Activated CD4-positive, alpha-beta T cell treated with anti-CD3 and anti-CD28 coated beads, Interleukin-2, amount 50 U/mL, for 4 hours (primary cell): ENCODE results near the gene CAMK2A.

ENCODE experiments used
- DNase-seq, 2 experiments: peaks; one replicate each; pipeline ENCODE4 v3.0.0-alpha.2; 2020

CAMK2A gene

GRCh38 chr5:150209099-150209635 is 80.4 kb downstream of the CAMK2A start:
- no peak for DNase-seq

GRCh38 chr5:150208187-150209098 is 81.1 kb downstream of the CAMK2A start:
- no peak for DNase-seq

DNA sequence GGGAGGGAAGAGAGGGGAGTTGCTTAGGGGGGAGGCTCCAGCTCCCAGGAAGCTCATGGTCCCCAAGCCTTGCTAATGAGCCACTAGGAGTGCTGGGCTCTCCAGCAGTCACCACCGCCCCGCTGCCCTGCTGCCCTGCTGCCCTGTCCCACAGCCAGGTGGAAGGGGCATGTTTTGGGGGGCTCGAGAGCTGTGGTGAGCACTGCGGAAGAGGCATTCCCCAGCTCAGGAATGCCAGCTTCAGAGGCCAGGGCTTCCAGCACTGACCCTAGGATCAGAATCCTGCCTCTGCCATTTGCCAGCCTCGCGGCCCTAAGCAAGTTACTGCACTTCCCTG is 82.8 kb downstream of the CAMK2A start:
- DNase-seq, result no peak

- no peak for DNase-seq
These were observed 83.3 kb downstream of the CAMK2A start for GRCh38 chr5:150206098-150206778.

DNA sequence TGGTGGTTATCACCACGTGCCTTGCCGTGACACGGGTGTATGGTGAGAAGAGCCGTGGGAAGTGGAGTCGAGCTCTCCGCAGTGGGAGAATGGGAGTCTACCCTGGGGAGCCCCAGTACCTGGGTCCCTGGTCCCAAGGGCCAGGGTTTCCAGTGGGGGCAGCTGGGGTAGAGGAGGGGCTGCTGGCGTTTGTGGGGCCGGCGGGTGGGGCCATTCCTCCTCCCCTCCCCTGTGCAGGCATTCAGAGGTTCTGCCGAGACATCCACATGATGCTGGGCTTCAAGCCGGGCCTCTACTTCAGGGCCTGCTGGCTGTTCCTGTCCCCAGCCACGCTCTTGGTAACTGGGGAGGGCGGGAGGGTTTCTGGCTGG is 85.0 kb downstream of the CAMK2A start:
- DNase-seq, result no peak

- DNase-seq, result no peak
These were observed 85.6 kb downstream of the CAMK2A start for GRCh38 chr5:150203832-150204589.

DNA sequence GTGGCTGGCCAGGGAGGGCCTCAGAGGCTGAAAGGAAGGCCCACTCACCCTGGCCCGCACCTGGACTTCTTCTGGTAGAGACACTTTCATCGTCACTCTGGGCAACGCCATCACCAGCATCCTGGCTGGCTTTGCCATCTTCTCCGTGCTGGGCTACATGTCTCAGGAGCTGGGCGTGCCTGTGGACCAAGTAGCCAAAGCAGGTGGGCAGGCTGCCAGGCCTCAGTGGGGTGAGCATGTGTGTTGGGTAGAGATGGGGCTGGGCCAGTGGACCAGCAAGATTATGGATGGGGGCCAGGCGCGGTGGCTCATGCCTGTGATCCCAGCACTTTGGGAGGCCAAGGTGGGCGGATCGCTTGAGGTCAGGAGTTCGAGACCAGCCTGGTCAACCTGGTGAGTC is 87.1 kb downstream of the CAMK2A start:
- no peak for DNase-seq

DNA sequence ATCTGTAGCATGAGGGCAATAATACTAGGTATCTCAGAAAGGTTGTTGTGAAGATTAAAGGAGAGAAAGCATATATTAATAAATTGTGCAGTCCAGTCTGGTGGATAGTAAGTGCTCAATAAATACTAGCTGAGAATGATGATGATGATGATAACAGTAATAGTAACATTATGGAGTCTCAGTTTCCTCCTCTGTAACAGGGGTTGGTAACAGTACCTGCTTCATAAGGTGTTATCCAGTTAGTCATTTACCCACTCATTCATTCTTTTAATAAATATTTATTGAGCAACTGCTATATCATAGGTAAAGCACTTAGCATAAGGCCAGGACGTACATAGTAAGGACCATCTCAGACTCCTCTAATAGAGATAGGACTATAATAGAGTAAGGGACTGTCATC is 92.1 kb downstream of the CAMK2A start:
- no peak for DNase-seq

- no peak for DNase-seq
These were observed 92.6 kb downstream of the CAMK2A start for GRCh38 chr5:150196986-150197385.

DNA sequence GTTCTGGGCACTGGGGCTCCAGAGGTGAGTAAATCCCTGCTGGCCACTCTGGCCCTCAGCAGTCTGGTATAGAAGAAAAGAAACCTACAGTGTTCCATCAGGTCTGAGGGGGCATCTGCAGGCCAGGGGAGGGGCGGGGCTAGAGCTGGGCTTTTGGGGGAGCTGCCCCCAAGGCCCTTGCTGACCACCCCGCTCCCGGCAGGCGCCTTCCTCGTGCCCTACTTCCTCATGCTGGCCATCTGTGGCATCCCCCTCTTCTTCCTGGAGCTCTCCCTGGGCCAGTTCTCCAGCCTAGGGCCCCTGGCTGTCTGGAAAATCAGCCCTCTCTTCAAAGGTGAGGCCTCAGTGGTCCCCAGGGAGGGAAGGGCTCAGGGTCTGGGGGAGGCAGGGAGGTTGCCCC is 93.1 kb downstream of the CAMK2A start:
- no peak for DNase-seq

- DNase-seq, result no peak
These were observed 93.7 kb downstream of the CAMK2A start for GRCh38 chr5:150195736-150196485.

GRCh38 chr5:150192462-150192861 is 97.1 kb downstream of the CAMK2A start:
- no peak for DNase-seq

GRCh38 chr5:150190987-150191386 is 98.6 kb downstream of the CAMK2A start:
- no peak for DNase-seq

DNA sequence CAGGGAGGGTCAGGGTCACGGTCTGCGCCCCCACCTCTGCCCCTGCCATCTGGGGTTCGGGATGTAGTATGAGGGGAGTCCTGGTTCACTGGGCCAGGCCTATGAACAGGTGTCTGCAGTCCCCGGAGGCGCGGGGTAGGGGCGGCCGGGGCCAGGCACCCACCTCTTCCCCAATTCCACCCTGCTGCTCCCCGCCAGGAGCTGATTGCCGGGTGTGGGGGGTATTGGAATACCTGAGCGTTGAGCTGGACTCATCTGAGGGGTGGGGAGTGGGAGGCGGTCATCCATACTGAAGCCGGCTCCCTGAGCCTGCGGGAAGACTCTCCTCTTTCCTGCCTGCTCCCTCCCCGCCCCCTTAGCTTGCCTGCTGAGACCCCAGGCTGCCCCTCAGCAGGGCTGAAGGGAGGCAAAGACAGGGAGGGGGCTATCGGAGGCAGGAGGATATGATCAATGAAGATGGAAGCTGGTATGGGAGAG is 99.0 kb downstream of the CAMK2A start:
- no peak for DNase-seq

- no peak for DNase-seq
These were observed 99.7 kb downstream of the CAMK2A start, which contains the start of gene SLC6A7 for GRCh38 chr5:150189728-150190502. Gene SLC6A7 (plus strand): TSS chr5:150190062. CDS start chr5:150190328, 266 bp downstream.

- DNase-seq, result no peak
These were observed 100.2 kb downstream of the CAMK2A start for GRCh38 chr5:150189326-150189725.

GRCh38 chr5:150188146-150188842 is 101.3 kb downstream of the CAMK2A start:
- DNase-seq, result no peak

DNA sequence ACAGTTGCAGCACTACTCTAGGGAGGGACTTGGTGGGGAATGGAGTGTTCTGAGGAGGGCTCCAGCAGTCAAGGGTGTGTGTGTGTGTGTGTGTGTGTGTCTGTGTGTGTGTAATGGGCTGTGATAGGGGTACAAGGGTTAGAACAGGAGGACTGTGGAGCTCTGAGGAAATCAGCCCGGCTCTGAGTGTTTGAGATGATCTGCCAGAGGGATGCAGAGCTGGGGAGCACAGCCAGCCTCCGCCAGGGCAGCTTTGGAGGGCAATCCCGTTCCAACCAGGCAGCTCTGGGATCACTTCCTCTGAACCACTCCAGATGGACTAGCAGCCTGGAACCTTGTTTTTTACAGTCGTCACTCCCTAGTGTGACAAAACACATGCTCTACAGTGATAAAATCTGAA is 102.7 kb downstream of the CAMK2A start:
- no peak for DNase-seq

DNA sequence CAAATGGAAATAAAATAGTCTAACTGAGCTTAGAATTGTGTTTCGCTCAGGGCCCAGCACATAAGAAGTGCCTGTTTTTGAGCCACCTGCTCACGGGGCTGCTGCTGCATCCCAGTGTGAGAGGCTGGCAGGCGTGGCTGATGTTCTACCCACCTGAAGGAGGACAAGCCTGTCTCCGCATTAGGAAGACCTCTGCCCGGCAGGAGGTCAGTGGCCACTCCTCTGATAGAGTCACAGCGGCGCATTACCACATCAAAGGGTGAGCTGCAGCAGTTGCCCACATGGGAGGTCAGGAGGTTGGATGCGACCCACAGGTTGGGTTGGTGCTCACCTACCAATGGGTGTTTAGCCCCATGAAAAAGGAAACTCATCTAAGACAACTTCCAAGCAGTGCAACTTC is 103.4 kb downstream of the CAMK2A start:
- DNase-seq, result no peak

DNA sequence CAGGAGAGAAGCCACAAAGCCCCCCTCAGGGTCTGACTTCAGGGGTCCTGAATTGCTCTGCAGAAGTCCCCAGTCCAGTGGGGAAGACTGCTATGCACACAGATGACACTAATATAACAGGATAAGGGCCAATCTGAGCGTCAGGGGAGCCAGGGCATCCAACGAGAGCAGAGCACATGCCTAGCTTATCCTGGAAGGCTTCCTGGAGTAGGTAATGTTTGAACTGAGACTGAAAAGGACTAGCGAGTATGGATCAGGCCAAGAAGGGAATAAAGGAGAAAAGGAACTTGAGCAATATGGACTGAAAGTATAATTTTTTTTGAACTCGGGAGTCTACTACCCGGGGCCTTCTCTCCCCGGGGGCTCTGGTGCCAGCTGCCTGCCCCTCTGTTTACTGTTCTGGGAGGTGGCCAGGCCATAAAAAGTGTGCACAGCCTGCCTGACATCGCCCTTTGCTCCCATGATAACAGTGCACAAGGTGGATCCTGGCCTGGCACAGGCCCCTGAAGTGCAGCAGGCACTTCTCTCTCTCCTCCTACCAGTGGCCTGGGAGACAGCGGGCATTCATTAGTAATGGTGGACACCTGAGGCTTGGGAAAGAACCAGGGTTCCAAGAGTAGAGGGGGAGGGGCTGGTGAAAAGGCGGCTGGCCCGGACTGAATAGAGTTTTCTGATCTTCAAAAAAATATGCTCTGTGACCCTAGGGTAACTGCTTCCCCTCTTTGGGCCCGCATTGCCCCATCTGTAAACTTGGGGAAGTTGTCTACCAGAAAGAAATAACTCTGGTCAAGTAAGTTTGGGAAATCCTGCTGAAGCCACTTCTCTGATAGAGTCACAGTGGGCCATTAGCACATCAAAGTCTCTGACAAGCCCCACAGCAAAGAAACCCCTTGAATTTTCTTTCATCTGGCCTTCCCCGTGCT is 104.3 kb downstream of the CAMK2A start:
- DNase-seq, result no peak
